HepG2 (cell line): ENCODE data around the gene MADD. TPM values are rescaled to one million over a fixed set of nuclear protein-coding genes. Genes with fewer than 3 reads are reported as not detected.
A peak's percentile ranks its signal among the peaks of the same experiment; 100 is the strongest.

Experiments used
- ATAD3A ChIP-seq: sonication (generic); formaldehyde crosslinking; IDR thresholded peaks from 2 replicates; pipeline ENCODE4 v1.4.0; 2020; ENCODE audit warnings: missing genetic modification reagents
- CBX5 ChIP-seq: sonication (generic); formaldehyde crosslinking; IDR thresholded peaks from 2 replicates; pipeline ENCODE4 v1.4.0; 2020; ENCODE audit warnings: missing genetic modification reagents, borderline replicate concordance
- CHD4 ChIP-seq: fragments of 200-600 bp; sonication (generic); IDR thresholded peaks from 2 replicates; pipeline ENCODE4 v1.7.0; 2017; ENCODE audit warnings: mild to moderate bottlenecking, low read length, borderline replicate concordance
- FOXK1 ChIP-seq: sonication (generic); formaldehyde crosslinking; IDR thresholded peaks from 2 replicates; pipeline ENCODE4 v1.4.0; 2020; ENCODE audit warnings: low read depth, missing genetic modification reagents, borderline replicate concordance
- HMGXB3 ChIP-seq: sonication (generic); formaldehyde crosslinking; IDR thresholded peaks from 2 replicates; pipeline ENCODE4 v1.4.0; 2020; ENCODE audit warnings: missing genetic modification reagents, borderline replicate concordance
- IRF9 ChIP-seq: sonication (generic); formaldehyde crosslinking; IDR thresholded peaks from 2 replicates; pipeline ENCODE4 v1.8.0; 2022; ENCODE audit warnings: missing genetic modification reagents, mild to moderate bottlenecking, borderline replicate concordance
- KAT7 ChIP-seq: IDR thresholded peaks from 2 replicates; pipeline ENCODE4 v1.6.1; 2018; ENCODE audit warnings: borderline replicate concordance, missing compliant biosample characterization
- MXD4 ChIP-seq: IDR thresholded peaks from 2 replicates; pipeline ENCODE4 v1.6.1; 2016; ENCODE audit warnings: mild to moderate bottlenecking, missing biosample characterization, missing genetic modification reagents
- NFRKB ChIP-seq: fragments of 450-650 bp; IDR thresholded peaks from 2 replicates; pipeline ENCODE4 v1.6.1; 2017
- NR3C1 ChIP-seq: sonication (generic); formaldehyde crosslinking; IDR thresholded peaks from 2 replicates; pipeline ENCODE4 v1.4.0; 2020; ENCODE audit warnings: missing genetic modification reagents
- RAD21 ChIP-seq: fragments of 450-650 bp; formaldehyde crosslinking; IDR thresholded peaks from 2 replicates; pipeline ENCODE4 v1.5.0; 2020; ENCODE audit warnings: mild to moderate bottlenecking
- RBM22 ChIP-seq: fragments of 200-400 bp; formaldehyde crosslinking; optimal IDR thresholded peaks from 2 replicates; pipeline ENCODE3; 2017; ENCODE audit warnings: mild to moderate bottlenecking, low read length, moderate library complexity
- SATB2 ChIP-seq: sonication (generic); formaldehyde crosslinking; IDR thresholded peaks from 2 replicates; pipeline ENCODE4 v1.5.0; 2020; ENCODE audit warnings: missing genetic modification reagents
- SCMH1 ChIP-seq: sonication (generic); formaldehyde crosslinking; IDR thresholded peaks from 2 replicates; pipeline ENCODE4 v1.9.0; 2021; ENCODE audit warnings: missing genetic modification reagents, mild to moderate bottlenecking, borderline replicate concordance
- SOX13 ChIP-seq, 3 experiments: fragments of 450-650 bp in 1 of 3; sonication (generic) in 1 of 3; formaldehyde crosslinking in 1 of 3; IDR thresholded peaks in 2 of 3; conservative IDR thresholded peaks in 1 of 3; 2 replicates each; pipeline versions ENCODE4 v1.5.0 to v1.6.1; 2016 to 2020; ENCODE audit warnings: antibody characterized with exemption in 1 of 3, mild to moderate bottlenecking in 1 of 3, missing compliant biosample characterization in 1 of 3, missing genetic modification reagents in 1 of 3, moderate library complexity in 1 of 3
- ZBTB25 ChIP-seq: IDR thresholded peaks from 2 replicates; pipeline ENCODE4 v1.6.1; 2018; ENCODE audit warnings: missing genetic modification reagents
- ZC3H13 ChIP-seq: sonication (generic); formaldehyde crosslinking; IDR thresholded peaks from 2 replicates; pipeline ENCODE4 v1.8.1; 2023; ENCODE audit warnings: mild to moderate bottlenecking, missing genetic modification reagents, moderate library complexity
- ZFP36L2 ChIP-seq: sonication (generic); formaldehyde crosslinking; IDR thresholded peaks from 2 replicates; pipeline ENCODE4 v1.4.0; 2020; ENCODE audit warnings: missing genetic modification reagents
- ZMAT5 ChIP-seq: sonication (generic); formaldehyde crosslinking; IDR thresholded peaks from 2 replicates; pipeline ENCODE4 v1.5.0; 2020; ENCODE audit warnings: mild to moderate bottlenecking, low read depth, missing genetic modification reagents, borderline replicate concordance
- ZNF513 ChIP-seq: sonication (generic); formaldehyde crosslinking; conservative IDR thresholded peaks from 2 replicates; pipeline ENCODE4 v1.5.0; 2020; ENCODE audit warnings: missing genetic modification reagents
- ZNF546 ChIP-seq: sonication (generic); formaldehyde crosslinking; conservative IDR thresholded peaks from 2 replicates; pipeline ENCODE4 v1.8.1; 2023; ENCODE audit warnings: mild to moderate bottlenecking, missing genetic modification reagents
- polyA plus RNA-seq, 8 experiments: library from polyadenylated mRNA; depleted of rRNA in 3 of 8; stranded (reverse) in 7 of 8; unstranded in 1 of 8; fragments of >200 nt; fragmentation: Illumina TruSeq in 4 of 8; extraction: Trizol in 4 of 8; gene quantifications; 2 replicates each; pipeline versions ENCODE4 v1.2.1 to v1.2.3, GENCODE V29; 2011 to 2016; ENCODE audit warnings: low read depth in 4 of 8, missing spikeins in 1 of 8, mixed read lengths in 1 of 8; ENCODE audit not compliant: insufficient read depth in 1 of 8
- total RNA-seq, 5 experiments: library from RNA; depleted of rRNA; stranded (reverse); fragments of >200 nt; fragmentation: Illumina TruSeq; extraction: Trizol; gene quantifications; 2 replicates each; pipeline ENCODE4 v1.2.3, GENCODE V29; 2016; ENCODE audit warnings: low read depth in 1 of 5

The MADD gene
- total and polyA plus RNA-seq, 2 of the 13 experiments (the other 11 are each of a cell fraction or from before 2014, with no cell fraction given): 18.0 to 29.2 TPM

GRCh38 chr11:47248664-47249377, 21.1 kb upstream of the MADD start, which contains the start of gene ACP2 (continued):
- TF ChIP-seq HMGXB3: peak; percentile 76; the same call in 1 of the 2 replicates
- peak; percentile 96; the same call in 1 of the 2 replicates for TF ChIP-seq KAT7
- peak; percentile 84 for TF ChIP-seq ZC3H13 (CRISPR knock-in tag)
- peak; percentile 59; the same call in 1 of the 2 replicates for TF ChIP-seq SOX13 (IDR thresholded peaks at IDR 0.05)
- peak in 1 of 2 experiments; percentile 51; a peak in 1 of 4 replicates for TF ChIP-seq SOX13 (CRISPR knock-in tag; conservative IDR thresholded peaks at IDR 0.05 in 1 of 2, IDR thresholded peaks at IDR 0.05 in 1 of 2)
- TF ChIP-seq FOXK1: peak; percentile 88; the same call in 1 of the 2 replicates
- TF ChIP-seq ZFP36L2 (CRISPR knock-in tag): no peak
- TF ChIP-seq ZNF546 (CRISPR knock-in tag): peak; percentile 72
- TF ChIP-seq MXD4 (CRISPR knock-in tag): peak; percentile 86
- TF ChIP-seq CHD4: no peak
- no peak for TF ChIP-seq SCMH1 (CRISPR knock-in tag)
- no peak for TF ChIP-seq ATAD3A (CRISPR knock-in tag)
- no peak for TF ChIP-seq ZMAT5
- peak; percentile 72 for TF ChIP-seq RAD21 (CRISPR knock-in tag)
- peak; percentile 85 for TF ChIP-seq NFRKB
- peak; percentile 88; the same call in 1 of the 2 replicates for TF ChIP-seq IRF9 (CRISPR knock-in tag)
- peak; percentile 98 for TF ChIP-seq CBX5 (CRISPR knock-in tag)
- peak; percentile 91 for TF ChIP-seq SATB2 (CRISPR knock-in tag)
- TF ChIP-seq ZNF513 (CRISPR knock-in tag): no peak
- no peak for TF ChIP-seq RBM22
- no peak for TF ChIP-seq NR3C1 (CRISPR knock-in tag)
- peak; percentile 94 for TF ChIP-seq ZBTB25 (CRISPR knock-in tag)
